ENCODE data around the gene SPON1. TPM values are rescaled to one million over a fixed set of nuclear protein-coding genes. Genes with fewer than 3 reads are reported as not detected.

SPON1 gene
- total RNA-seq, 1 experiment from 2014 or later: 0.10 TPM

GRCh38 chr11:14181121-14181520, 218.6 kb downstream of the SPON1 start:
- ChIA-PET POLR2A (no interaction called here), CTCF (no interaction called here)
- no peak overlapping the region for H3K4me3 ChIP-seq (ENCODE audit: low read depth in 2 of 2, low read length in 2 of 2)
- no peaks in the 10 kb centered on the region for H3K9me3 ChIP-seq (ENCODE audit: control insufficient read depth, insufficient read depth, low read depth, low read length)
- H3K36me3 ChIP-seq (ENCODE audit: control insufficient read depth, insufficient read depth, low read length): no peaks in the 10 kb centered on the region
- H3K27ac ChIP-seq (ENCODE audit: low read length): no peak overlapping the region
- BruUV-seq (replicated peaks): no TSS peak
- ATAC-seq: no peak
- in situ Hi-C loops (cut with HindIII; ENCODE audit: low pct_unique_long_range_greater_than_20kb, low sequenced_read_pairs): no loop called here
- DNase-seq (ENCODE audit: low read depth, low spot score): no peak
- no peaks in the 10 kb centered on the region for H3K4me1 ChIP-seq (ENCODE audit: control insufficient read depth, insufficient read depth, low read length)
- TF ChIP-seq CTCF (IDR thresholded peaks at IDR 0.05): no peak
- no peak for TF ChIP-seq TCF7L2 (IDR thresholded peaks at IDR 0.05; ENCODE audit: low read depth, low read length)
- no peak for TF ChIP-seq SIN3A (IDR thresholded peaks at IDR 0.05; ENCODE audit: borderline replicate concordance, insufficient read depth, low read depth, low read length)
- intact Hi-C loops (cut with micrococcal nuclease; ENCODE audit: unreplicated experiment): no loop called here
- H3K27me3 ChIP-seq (ENCODE audit: control insufficient read depth, insufficient read depth, low read length): peaks cover 7% of the 10 kb centered on the region; the same call in 1 of the 2 replicates

- Histone ChIP-seq H3K27me3 (ENCODE audit: control insufficient read depth, insufficient read depth, low read length) (peaks cover 7% of the 10 kb centered on the region; the same call in 1 of the 2 replicates), H3K27ac (ENCODE audit: low read length) (no peak overlapping the region), H3K4me1 (ENCODE audit: control insufficient read depth, insufficient read depth, low read length) (no peaks in the 10 kb centered on the region), H3K4me3 (ENCODE audit: low read depth in 2 of 2, low read length in 2 of 2) (no peak overlapping the region), H3K36me3 (ENCODE audit: control insufficient read depth, insufficient read depth, low read length) (no peaks in the 10 kb centered on the region), H3K9me3 (ENCODE audit: control insufficient read depth, insufficient read depth, low read depth, low read length) (no peaks in the 10 kb centered on the region)
- DNase-seq (ENCODE audit: low read depth, low spot score): no peak
- ChIA-PET POLR2A (no interaction called here), CTCF (no interaction called here)
- TF ChIP-seq CTCF (IDR thresholded peaks at IDR 0.05): no peak
- no peak for TF ChIP-seq POLR2AphosphoS5 (IDR thresholded peaks at IDR 0.05; ENCODE audit: low read depth, low read length)
- TF ChIP-seq REST (IDR thresholded peaks at IDR 0.05; ENCODE audit: insufficient read depth in 1 of 2, low read depth in 2 of 2, low read length in 1 of 2): no peak
- TF ChIP-seq SIN3A (IDR thresholded peaks at IDR 0.05; ENCODE audit: borderline replicate concordance, insufficient read depth, low read depth, low read length): no peak
- no peak for TF ChIP-seq TCF7L2 (IDR thresholded peaks at IDR 0.05; ENCODE audit: low read depth, low read length)
- no peak for ATAC-seq
- intact Hi-C loops (cut with micrococcal nuclease; ENCODE audit: unreplicated experiment): no loop called here
- BruUV-seq (replicated peaks): no TSS peak
- in situ Hi-C loops (cut with HindIII; ENCODE audit: low pct_unique_long_range_greater_than_20kb, low sequenced_read_pairs): no loop called here
Observed at GRCh38 chr11:14182833-14183364, 220.4 kb downstream of the SPON1 start.
